IPS-18c (cell line): Measurements from ENCODE around the gene PALM3.
"Not testable (repeated sequence)": the region's sequence is repeated elsewhere in the genome, so short reads cannot be mapped to it uniquely, and the experiment has no call there.

Experiments used
- H3K4me3 ChIP-seq: 2 replicates; pipeline ENCODE4 v1.7.0; 2013; ENCODE audit warnings: low read depth, mild to moderate bottlenecking, low read length, moderate library complexity; ENCODE audit not compliant: insufficient read depth
- H3K9me3 ChIP-seq: one replicate; pipeline ENCODE4 v1.6.1; 2013; ENCODE audit warnings: mild to moderate bottlenecking, low read length, moderate library complexity; ENCODE audit not compliant: control insufficient read depth, insufficient read depth

PALM3 gene

GRCh38 chr19:14052470-14052869 lies 9.4 kb downstream of the PALM3 start:
- H3K4me3 ChIP-seq, result no peak overlapping the region

DNA sequence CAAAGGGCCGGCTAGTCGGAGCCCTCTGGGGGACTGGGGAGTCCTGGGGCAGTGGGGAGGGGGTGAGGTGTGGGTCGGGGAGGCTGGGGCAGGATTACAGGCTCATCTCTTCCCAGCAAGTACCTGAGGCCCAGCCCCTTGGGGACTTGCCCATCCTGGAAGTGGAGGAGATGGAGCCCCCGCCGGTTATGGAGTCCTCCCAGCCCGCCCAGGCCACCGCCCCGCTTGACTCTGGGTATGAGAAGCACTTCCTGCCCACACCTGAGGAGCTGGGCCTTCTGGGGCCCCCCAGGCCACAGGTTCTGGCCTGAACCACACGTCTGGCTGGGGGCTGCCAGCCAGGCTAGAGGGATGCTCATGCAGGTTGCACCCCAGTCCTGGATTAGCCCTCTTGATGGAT lies 9.9 kb downstream of the PALM3 start:
- H3K4me3 ChIP-seq, result no peak overlapping the region
- no peaks in the 10 kb centered on the region for H3K9me3 ChIP-seq

More at GRCh38 chr19:14052470-14052869, 9.4 kb downstream of the PALM3 start:
- H3K9me3 ChIP-seq, result no peaks in the 10 kb centered on the region

GRCh38 chr19:14050961-14051360 lies 10.9 kb downstream of the PALM3 start:
- not testable (repeated sequence) for H3K4me3 ChIP-seq, H3K9me3 ChIP-seq

- Histone ChIP-seq H3K9me3 (no peaks in the 10 kb centered on the region), H3K4me3 (no peak overlapping the region)
These were observed 11.4 kb downstream of the PALM3 start for GRCh38 chr19:14050512-14050911.

- Histone ChIP-seq H3K4me3 (no peak overlapping the region), H3K9me3 (no peaks in the 10 kb centered on the region)
These were observed 13.3 kb downstream of the PALM3 start for GRCh38 chr19:14048443-14049153.

- H3K4me3 ChIP-seq, H3K9me3 ChIP-seq: not testable (repeated sequence)
These were observed 14.0 kb downstream of the PALM3 start for GRCh38 chr19:14047866-14048265.

GRCh38 chr19:14042659-14043608 lies 18.9 kb downstream of the PALM3 start:
- H3K4me3 ChIP-seq, H3K9me3 ChIP-seq: not testable (repeated sequence)

DNA sequence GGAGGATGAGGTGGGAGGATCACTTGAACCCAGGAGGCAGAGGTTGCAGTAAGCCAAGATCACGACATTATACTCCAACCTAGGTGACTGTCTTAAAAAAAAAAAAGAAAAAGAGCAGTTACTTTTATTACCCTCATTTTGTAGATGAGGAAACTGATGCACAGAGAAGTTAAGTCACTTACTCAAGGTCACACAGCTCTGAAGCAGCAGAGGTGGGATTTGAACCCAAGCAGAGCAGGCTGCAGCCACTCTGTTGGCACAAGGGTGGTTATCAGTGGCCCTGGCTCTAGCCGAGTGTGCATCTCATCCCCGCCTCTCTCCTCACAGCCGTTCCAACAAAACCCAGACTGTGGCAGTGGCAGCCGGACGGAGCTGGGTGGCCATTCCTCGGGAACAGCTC lies 22.7 kb downstream of the PALM3 start:
- H3K9me3 ChIP-seq, result no peaks in the 10 kb centered on the region

DNA sequence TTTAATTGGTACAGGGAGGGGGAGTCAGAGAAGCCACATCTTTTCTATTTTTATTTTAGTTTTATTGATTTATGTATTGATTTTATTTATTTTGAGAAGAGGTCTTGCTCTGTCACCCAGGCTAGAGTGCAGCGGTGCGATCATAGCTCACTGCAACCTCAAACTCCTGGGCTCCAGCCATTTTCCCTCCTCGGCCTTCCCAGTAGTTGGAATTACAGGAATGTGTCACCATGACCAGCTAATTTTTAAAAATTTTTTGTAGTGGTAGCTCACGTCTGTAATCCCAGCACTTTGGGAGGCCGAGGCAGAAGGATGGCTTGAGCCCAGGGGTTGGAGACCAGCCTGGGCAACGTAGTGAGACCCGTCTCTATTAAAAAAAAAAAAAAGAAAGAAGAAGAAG lies 26.2 kb downstream of the PALM3 start:
- Histone ChIP-seq H3K9me3 (no peaks in the 10 kb centered on the region), H3K4me3 (no peak overlapping the region)

More for the DNA sequence above, 22.7 kb downstream of the PALM3 start:
- H3K4me3 ChIP-seq, result no peak overlapping the region

- H3K9me3 ChIP-seq, result not testable (repeated sequence)
These were observed 26.7 kb downstream of the PALM3 start for GRCh38 chr19:14035159-14035558.

DNA sequence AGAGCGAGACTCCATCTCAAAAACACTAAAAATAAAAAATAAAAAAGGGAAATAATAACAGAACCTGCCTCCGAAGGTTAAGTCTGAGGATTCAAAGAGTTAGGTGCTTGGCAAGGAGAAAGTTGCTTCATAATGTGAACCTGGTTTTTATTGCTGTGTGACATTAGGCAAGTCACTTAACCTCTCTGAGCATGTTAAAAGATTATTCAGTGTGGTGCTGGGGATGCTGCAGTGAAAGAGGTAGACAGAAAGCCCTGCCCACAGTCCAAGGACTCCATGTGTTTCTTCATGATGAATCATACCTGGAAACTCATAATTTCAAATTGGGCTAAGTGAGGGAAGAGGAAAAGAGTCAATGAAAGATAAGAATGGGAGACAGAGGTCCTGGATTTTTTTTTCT lies 27.9 kb downstream of the PALM3 start:
- no peak overlapping the region for H3K4me3 ChIP-seq

More at GRCh38 chr19:14035159-14035558, 26.7 kb downstream of the PALM3 start:
- not testable (repeated sequence) for H3K4me3 ChIP-seq

GRCh38 chr19:14031719-14032480 lies 30.0 kb downstream of the PALM3 start, which contains the start of gene IL27RA:
IL27RA (plus strand) TSS chr19:14031762; CDS start chr19:14031873, 111 bp downstream.
- peaks cover 4% of the 10 kb centered on the region for H3K9me3 ChIP-seq
- peak within 1 kb of the TSS; percentile 94 for H3K4me3 ChIP-seq

More for the DNA sequence above, 27.9 kb downstream of the PALM3 start:
- H3K9me3 ChIP-seq, result peaks cover 3% of the 10 kb centered on the region

GRCh38 chr19:14030997-14031718 lies 30.7 kb downstream of the PALM3 start:
- Histone ChIP-seq H3K4me3 (peak overlapping the region; percentile 94; the same call in 1 of the 2 replicates), H3K9me3 (peaks cover 4% of the 10 kb centered on the region)

GRCh38 chr19:14028901-14029300 lies 33.0 kb downstream of the PALM3 start:
- peaks cover 4% of the 10 kb centered on the region for H3K9me3 ChIP-seq

GRCh38 chr19:14027856-14028450 lies 33.9 kb downstream of the PALM3 start, which contains the start of gene RLN3:
RLN3 (plus strand) TSS chr19:14028148; CDS start chr19:14028205, 57 bp downstream.
- H3K4me3 ChIP-seq, result no peak within 1 kb of the TSS
- peaks cover 4% of the 10 kb centered on the region for H3K9me3 ChIP-seq

More at GRCh38 chr19:14028901-14029300, 33.0 kb downstream of the PALM3 start:
- H3K4me3 ChIP-seq, result no peak overlapping the region

DNA sequence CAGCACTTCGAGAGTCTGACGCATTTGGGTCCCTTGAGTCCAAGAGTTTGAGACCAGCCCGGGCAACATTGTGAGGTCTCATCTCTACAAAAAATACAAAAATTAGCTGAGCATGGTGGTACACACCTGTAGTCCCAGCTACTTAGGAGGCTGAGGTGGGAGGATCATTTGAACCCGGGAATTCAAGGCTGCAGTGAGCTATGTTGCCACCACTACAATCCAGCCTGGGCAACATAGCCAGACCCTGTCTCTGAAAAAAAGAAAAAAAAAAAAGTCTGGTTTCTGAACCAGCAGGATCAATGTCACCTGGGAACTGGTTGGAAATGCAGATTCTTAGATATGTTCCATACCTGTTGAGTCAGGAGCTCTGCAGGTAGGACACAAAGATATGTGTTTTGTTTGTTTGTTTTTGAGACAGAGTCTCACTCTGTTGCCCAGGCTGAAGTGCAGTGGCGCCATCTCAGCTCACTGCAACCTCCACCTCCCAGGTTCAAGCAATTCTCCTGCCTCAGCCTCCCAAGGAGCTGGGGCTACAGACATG lies 35.2 kb downstream of the PALM3 start:
- H3K9me3 ChIP-seq, H3K4me3 ChIP-seq: not testable (repeated sequence)
